ENCODE measurements around the gene RCN2.
"Not testable (repeated sequence)": the region's sequence is repeated elsewhere in the genome, so short reads cannot be mapped to it uniquely, and the experiment has no call there.

The RCN2 gene, protein sequence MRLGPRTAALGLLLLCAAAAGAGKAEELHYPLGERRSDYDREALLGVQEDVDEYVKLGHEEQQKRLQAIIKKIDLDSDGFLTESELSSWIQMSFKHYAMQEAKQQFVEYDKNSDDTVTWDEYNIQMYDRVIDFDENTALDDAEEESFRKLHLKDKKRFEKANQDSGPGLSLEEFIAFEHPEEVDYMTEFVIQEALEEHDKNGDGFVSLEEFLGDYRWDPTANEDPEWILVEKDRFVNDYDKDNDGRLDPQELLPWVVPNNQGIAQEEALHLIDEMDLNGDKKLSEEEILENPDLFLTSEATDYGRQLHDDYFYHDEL

DNA sequence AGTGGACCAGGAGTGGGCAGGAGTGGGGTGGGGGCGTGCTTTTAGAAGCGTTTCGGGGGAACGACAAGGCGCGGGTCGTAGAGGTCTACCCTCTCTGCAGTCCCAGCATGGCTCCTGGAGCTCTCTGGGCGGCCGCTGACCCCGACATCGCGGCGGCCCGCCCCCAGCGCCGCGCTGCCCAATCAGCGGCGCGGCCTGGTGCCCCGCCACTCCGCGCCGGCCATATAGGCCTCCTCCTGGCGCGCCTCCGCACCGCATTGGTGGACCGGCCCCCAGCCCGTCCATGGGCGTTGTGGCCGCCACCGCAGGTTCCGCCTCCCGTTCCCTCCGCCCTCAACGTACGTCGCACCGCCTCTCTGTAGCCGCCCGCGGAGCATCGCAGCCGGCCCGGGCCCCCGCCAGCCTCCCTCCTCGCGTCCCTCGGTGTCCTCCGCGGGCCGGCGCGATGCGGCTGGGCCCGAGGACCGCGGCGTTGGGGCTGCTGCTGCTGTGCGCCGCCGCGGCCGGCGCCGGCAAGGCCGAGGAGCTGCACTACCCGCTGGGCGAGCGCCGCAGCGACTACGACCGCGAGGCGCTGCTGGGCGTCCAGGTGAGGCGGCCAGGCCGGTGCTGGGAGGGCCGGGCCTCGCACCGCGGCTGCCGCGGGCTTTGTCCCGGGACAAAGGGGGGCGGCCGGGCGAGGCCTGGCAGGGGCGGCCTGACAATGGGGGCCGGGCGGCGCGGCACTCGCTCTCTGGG lies at the start of gene RCN2:
Gene RCN2, plus strand, starts transcription at position 353 of the 738 bp plus-strand sequence. Its CDS starts 93 bp downstream, at position 446.
- DNase-seq (ENCODE audit: low spot score): peak; percentile 92

DNA sequence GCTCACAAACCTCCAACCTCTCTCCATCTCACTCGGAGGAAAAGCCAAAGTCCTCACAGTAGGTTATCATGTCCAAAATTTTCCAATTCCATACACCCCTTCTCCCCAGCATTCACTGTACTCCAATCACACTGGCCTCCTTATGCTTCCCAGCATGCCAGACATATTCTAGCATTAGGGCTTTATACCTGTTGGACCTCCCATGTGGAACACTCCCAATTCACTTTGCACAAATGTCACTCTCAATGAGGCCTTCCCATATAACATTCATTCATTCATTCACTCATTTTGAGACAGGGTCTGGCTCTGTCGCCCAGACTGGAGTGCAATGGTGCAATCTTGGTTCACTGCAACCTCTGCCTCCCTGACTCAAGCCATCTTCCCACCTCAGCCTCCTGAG lies 46.3 kb upstream of the RCN2 start:
- no peak for DNase-seq (ENCODE audit: low spot score)

DNA sequence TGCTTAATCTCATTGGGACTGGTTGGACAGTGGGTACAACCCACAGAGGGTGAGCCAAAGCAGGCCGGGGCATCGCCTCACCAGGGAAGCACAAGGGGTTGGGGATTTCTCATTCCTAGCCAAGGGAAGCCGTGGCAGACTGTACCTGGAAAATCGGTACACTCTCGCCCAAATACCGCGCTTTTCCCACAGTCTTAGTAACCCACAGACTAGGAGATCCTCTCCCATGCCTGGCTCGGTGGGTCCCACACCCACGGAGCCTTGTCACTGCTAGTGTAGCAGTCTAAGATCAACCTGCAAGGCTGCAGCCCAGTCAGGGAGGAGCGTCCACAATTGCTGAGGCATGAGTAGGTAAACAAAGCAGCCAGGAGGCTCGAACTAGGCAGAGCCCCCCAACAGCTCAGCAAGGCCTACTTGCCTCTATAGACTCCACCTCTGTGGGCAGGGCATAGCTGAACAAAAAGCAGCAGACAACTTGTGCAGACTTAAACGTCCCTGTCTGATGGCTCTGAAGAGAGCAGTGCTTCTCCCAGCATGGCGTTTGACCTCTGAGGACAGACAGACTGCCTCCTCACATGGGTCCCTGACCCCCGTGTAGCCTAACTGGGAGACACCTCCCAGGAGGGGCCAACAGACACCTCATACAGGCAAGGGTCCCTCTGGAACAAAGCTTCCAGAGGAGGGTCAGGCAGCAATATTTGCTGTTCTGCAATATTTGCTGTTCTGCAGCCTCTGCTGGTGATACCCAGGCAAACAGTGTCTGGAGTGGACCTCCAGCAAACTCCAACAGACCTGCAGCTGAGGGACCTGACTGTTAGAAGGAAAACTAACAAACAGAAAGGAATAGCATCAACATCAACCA lies 44.0 kb upstream of the RCN2 start:
- not testable (repeated sequence) for DNase-seq (ENCODE audit: low spot score)

DNA sequence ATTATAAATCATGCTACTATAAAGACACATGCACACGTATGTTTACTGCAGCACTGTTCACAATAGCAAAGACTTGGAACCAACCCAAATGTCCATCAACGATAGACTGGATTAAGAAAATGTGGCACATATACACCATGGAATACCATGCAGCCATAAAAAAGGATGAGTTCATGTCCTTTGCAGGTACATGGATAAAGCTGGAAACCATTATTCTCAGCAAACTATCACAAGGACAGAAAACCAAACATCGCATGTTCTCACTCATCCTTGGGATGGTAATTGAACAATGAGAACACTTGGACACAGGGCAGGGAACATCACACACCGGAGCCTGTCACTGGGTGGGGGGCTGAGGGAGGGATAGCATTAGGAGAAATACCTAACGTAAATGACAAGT lies 38.7 kb upstream of the RCN2 start:
- DNase-seq (ENCODE audit: low spot score): not testable (repeated sequence)

DNA sequence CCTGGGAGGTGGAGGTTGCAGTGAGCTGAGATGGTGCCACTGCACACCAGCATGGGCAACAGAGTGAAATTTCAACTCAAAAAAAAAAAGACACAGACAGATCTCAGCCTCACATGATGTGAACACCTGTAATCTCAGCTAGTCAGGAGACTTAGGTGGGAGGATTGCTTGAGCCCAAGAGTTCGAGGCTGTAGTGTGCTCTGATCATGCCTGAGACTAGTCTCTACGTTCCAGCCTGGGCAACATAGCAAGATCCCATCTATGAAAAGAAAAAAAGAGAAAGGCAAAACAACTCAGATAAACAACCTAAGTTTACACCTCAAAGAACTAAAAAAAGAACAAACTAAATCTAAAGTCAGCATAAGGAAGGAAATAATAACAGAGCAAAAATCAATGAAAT lies 37.4 kb upstream of the RCN2 start:
- no peak for DNase-seq (ENCODE audit: low spot score)

DNA sequence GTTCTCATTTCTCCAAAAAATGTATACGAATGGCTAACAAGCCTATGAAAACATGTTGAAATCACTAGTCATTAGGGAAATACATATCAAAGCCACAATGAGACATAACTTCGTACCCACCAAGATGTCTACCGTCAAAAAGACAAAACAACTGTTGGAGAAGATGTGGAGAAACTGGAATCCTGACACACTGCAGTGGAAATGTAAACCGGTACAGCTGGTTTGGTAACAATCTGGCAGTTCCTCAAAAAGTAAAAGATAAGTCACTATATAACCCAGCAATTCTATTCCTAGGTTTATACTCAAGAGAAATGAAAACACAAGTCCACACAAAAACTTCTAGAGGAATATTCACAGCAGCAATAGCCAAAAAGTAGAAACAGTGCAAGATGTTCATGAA lies 33.4 kb upstream of the RCN2 start:
- DNase-seq (ENCODE audit: low spot score): no peak

DNA sequence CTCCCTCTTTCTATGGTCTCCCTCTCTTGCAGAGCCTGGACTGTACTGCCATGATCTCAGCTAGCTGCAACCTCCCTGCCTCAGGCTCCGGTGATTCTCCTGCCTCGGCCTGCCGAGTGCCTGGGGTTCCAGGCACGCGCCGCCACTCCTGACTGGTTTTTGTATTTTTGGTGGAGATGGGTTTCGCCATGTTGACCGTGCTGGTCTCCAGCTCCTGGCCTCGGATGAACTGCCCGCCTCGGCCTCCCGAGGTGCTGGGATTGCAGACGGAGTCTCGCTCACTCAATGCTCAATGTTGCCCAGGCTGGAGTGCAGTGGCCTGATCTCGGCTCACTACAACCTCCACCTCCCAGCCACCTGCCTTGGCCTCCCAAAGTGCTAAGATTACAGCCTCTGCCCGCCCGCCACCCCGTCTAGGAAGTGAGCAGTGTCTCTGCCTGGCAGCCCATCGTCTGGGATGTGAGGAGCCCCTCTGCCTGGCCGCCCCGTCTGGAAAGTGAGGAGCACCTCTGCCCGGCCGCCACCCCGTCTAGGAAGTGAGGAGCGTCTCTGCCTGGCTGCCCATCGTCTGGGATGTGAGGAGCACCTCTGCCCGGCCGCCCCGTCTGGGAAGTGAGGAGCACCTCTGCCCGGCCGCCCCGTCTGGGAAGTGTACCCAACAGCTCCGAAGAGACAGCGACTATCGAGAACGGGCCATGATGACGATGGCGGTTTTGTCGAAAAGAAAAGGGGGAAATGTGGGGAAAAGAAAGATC lies 32.2 kb upstream of the RCN2 start:
- not testable (repeated sequence) for DNase-seq (ENCODE audit: low spot score)

DNA sequence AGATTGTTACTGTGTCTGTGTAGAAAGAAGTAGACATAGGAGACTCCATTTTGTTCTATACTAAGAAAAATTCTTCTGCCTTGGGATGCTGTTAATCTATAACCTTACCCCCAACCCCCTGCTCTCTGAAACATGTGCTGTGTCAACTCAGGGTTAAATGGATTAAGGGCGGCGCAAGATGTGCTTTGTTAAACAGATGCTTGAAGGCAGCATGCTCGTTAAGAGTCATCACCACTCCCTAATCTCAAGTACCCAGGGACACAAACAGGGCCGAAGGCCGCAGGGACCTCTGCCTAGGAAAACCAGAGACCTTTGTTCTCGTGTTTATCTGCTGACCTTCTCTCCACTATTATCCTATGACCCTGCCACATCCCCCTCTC lies 31.6 kb upstream of the RCN2 start:
- not testable (repeated sequence) for DNase-seq (ENCODE audit: low spot score)

DNA sequence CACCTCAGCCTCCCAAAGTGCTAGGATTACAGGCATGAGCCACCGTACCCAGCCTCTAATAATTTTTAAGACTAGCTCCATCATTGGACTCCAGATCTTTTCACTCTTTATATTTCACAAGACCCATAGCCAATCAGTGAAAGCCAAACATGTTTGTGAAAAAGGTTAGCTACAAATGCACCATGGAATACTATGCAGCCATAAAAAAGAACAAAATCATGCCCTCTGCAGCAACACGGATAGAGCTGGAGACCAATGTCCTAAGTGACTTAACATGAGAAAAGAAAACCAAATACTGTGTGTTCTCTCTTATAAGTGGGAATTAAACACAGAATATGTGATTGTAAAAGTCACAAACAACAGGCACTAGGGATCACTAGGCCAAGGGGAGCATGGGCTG lies 29.6 kb upstream of the RCN2 start:
- DNase-seq (ENCODE audit: low spot score): no peak

DNA sequence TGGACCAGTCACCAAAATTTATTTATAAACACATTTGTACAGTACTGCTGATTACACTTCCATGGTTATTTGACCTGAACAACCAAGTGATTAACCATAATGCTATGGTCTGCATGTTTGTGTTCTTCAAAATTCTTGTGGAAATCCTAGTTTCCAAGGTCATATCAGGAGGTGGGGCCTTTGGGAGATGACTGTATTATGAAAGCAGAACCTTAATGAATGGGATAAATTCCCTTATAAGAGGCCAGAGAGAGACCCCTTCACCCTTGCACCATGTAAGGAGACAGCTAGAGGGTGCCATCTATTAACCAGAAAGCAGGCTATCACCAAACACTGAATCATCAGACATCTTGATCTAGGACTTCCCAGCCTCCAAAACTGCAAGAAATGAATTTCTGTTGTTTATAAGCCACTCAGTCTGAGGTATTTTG lies 28.3 kb upstream of the RCN2 start:
- peak; percentile 21 for DNase-seq (ENCODE audit: low spot score)

DNA sequence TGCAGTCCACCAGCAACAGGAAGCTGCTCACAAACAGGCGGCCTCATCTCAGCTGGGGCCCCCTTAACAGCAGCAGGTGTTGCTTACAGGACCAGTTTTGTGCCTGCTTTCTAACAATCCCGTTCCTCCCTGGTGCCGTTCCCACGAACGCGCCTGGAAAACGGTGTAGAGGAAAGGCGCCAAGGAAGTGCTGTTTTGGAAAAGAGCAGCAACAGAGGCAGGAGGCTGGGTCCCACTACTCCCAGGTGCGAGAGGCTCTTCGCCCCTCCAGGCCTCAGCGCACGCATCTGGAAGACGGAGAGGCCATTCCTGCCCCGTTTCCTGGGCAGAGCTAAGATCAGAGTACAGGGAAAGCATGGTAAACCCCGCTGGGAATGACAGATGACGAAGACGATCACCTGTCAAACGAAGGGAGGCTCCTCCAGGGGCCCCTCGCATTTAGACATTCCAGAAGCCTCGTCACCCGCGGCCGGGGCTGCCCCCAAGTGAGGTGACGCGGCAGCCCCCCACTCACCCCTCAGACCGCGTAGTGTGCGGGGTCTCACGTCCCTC lies 27.0 kb upstream of the RCN2 start:
- peak; percentile 4 for DNase-seq (ENCODE audit: low spot score)

DNA sequence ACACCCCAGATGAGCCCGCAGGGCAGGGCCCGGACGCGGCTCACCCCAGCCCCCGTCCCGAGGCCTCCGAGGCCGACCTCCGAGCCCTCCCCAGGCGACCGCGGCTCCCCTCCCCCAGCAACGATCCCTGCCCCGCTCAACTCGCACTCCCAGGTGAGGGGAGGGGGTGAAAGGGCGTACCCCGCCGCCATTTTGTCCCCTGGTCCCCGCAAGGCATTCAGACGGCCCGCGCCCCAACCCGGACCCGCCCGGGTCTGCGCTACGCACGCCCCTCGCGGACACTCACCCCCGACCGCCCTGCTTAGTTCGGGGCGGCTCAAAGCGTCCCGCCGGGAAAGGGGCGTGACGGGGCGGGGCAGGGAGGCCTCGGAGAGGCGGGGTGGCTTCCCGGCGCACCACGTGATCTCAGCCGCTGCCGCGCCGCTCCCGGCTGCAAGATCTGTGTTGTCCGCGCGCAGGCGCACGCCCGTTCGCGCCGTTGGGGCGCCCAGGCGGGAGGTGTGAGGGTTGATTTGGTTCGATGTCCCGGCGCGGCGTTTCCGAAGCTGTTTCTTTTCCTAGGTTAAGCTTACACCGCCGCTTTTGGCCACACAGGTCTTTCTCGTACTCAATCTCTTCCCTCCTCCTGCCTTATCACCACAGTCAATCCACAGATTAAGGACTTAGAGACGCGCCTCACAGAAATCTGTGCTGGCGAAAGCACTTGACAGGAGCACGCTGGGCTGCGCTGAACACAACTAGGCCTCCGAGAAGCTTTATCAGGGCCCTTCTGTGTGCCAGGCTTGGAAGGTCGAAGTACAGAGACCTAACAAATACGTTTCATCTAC lies 26.3 kb upstream of the RCN2 start, which contains the start of gene SCAPER:
Gene SCAPER, minus strand, starts transcription at position 328 of the 827 bp plus-strand sequence. CDS start 21,523 bp downstream, outside the sequence.
- DNase-seq (ENCODE audit: low spot score): peak; percentile 92

DNA sequence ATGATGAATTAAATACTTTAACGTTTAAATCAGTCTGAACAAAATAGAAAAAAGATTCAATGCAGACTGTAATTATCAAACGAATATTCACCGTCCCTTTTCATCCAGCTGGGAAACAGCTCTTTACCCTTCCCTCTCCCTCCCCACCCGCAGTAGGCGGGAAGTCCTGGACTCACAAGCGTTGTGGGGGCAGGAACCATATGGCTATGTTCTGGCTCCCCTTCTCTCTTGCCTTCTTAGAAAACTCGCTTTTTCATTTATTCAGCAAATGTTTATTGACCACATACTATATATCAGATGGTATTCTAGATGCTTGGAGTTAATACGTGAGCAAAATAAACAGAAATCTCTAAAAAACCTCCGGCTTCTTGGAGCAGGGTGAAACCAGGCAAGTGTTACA lies 25.7 kb upstream of the RCN2 start:
- no peak for DNase-seq (ENCODE audit: low spot score)

DNA sequence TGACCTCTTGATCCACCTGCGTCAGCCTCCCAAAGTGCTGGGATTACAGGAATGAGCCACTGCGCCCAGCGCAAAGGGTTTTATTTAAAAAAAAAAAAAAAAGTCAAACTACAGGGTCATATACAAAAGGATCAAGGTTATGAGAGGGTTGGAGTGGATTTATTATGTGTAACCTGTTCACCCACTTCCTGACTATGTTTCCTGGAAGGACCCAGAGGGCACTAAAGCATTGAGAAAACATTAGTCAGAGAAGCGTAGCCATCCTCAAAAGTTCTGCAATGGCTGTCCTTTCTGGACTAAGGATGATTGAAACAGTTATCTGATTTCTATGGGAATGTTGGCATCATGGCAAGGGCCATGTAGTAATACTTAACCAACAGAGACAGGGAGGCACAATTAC lies 19.1 kb upstream of the RCN2 start:
- DNase-seq (ENCODE audit: low spot score): no peak

DNA sequence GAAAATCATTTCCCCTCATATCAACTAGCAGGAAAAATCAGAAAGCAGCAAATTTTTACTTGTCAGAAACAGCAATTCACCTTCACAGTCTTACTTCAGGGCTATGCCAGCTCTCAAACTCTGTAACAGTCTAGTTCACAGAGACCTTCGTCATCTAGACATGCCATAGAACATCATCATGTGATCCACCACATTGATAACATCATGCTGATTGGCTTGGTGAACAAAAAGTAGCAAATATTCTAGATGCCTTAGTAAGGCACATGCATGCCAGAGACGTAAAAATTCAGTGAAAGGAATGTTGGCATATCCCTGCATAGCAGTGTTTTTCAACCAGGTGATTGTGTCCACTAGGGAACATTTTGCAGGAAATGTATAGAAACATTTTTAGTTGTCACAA lies 17.8 kb upstream of the RCN2 start:
- no peak for DNase-seq (ENCODE audit: low spot score)

DNA sequence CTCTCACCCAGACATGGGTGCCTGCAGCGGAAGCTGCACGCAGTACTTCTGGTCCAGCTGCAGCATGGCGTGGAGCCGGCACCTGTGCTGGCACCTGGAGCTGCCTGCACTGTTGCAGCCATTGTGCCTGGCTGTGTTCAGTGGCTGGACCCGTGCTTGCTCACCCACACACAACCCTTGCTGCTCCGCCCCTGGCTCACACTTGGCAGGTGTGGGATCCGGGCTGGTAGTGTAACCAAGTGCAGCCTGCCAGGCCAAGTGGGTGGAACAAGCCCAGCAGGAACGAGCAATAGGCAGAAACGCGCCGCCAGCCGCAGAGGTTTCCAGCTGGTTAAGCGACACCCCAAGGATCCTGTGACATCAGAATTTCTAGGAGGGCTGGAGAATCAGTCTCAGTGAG lies 15.2 kb upstream of the RCN2 start:
- DNase-seq (ENCODE audit: low spot score): no peak

DNA sequence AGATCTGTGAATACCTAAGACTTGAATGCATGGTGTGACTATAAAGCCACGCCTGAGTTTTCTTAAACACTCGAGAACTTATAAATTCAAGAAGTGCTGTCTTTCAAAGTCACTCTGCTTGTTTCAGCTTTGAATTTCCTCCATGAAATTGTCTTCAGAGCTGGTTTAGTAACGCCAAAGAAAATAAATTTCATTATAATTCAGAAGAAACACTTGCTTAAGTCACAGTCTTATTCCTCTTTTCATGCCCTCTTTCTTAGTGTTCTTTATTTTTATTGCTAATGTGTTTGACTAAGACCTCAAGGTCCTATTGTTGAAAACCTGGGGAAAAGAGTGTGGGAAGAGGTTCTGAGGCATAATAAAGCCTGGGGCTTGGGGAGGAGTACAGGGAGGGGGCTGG lies 3.3 kb upstream of the RCN2 start:
- no peak for DNase-seq (ENCODE audit: low spot score)

DNA sequence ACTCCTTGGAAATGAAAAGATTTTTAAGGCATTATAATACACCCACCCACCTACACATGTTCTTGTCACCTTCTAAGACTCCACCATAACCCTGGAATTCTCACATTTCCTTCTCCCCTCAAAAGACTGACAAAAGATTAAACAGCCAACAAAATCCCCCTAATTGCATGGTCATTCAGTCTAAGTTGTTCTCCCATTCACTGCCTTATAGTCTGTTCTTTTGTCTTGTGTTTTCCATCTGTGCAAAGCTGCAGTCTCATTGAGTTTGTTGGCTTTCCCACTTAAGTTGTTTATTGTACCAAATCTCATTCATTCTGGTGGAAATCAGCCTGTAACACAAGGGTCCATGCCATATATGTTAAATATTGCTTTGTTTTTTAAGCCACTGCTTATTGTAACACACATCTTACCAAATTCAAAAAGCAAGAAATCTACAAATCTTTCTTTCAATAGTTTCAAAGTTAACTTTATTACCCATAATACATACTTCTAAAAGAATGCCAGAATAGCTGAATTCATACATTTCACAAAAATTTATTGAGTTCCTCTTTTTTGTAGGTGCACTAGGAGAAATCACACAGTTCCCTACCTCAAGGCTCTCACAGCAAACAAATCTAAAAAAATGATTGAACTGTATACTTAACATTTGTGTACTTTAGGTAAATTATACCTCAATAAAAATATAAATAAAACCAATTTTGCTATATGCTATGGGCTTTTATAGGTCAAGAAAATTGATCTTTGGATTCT lies 2.4 kb upstream of the RCN2 start:
- DNase-seq (ENCODE audit: low spot score): no peak

DNA sequence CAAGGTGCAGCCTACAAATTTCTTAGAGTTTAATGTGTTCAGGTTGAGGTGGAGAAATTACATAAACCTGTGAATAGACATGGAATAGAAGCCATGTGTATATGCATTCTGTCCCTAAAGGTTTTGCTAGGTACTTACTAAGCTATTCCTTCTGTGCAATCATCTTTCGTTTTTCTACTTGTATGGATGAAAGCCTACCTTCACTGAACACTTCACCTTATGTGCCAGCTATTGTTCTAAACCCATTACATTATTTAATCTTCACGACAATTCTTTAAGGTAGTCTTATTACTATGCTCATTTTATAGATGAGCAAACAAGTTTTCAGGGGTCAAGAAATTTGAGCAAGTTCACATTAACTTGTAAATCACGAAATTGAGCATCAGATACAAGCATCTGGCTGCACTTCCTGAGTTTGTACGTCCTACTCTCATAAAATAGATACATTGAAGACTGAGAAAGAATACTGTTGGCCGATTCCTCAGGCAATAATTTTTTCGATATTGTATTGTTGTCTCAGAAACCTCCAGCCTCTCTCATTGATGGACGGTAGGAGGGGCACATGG lies 635 bp upstream of the RCN2 start:
- DNase-seq (ENCODE audit: low spot score): no peak
